H7 (cell line): Measurements from ENCODE around the gene ANKRD22. TPM values are rescaled to one million over a fixed set of nuclear protein-coding genes. Genes with fewer than 3 reads are reported as not detected.

Experiments
- DNase-seq: peaks from one replicate; pipeline ENCODE4 v3.0.0; 2012
- H3K27me3 ChIP-seq: 2 replicates; pipeline ENCODE4 v1.6.0; 2011; ENCODE audit warnings: mild to moderate bottlenecking, low read length; ENCODE audit not compliant: control insufficient read depth, insufficient read depth
- H3K36me3 ChIP-seq: replicated peaks from 2 replicates; pipeline ENCODE4 v1.5.1; 2011; ENCODE audit warnings: low read length; ENCODE audit not compliant: control insufficient read depth, insufficient read depth
- H3K4me3 ChIP-seq: 2 replicates; pipeline ENCODE4 v1.5.1; 2011; ENCODE audit warnings: low read depth, mild to moderate bottlenecking, control low read depth, low read length, moderate library complexity; ENCODE audit not compliant: insufficient read depth
- total RNA-seq: library from RNA; depleted of rRNA; stranded (reverse); fragments of >200 nt; shearing (Covaris generic); gene quantifications from 2 replicates; pipeline ENCODE4 v1.2.3, GENCODE V29; 2014; rRNA removed

Gene ANKRD22
- total RNA-seq, 1 experiment from 2014 or later, result not detected

DNA sequence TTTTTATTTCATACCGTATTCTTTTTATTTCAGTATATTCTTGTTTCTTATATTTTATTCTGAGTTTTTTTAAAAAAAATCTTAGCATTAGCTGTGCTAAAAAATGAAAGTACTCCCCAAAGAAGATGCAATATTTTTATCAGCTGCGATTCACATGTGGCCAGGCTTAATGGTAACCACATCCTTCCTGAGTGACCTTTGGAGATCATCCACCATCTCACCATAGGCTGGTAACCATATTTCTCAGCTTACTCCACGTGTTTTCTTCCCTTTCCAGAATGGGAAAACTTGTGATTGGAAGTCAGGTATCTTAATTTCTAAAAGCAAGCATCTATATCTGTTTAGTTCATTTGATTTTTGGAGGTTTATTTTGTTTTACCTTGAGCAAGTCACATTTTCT, 67.9 kb downstream of the ANKRD22 start:
- DNase-seq, result no peak
- Histone ChIP-seq H3K27me3 (no peaks in the 10 kb centered on the region), H3K4me3 (no peak overlapping the region), H3K36me3 (no peaks in the 10 kb centered on the region)

DNA sequence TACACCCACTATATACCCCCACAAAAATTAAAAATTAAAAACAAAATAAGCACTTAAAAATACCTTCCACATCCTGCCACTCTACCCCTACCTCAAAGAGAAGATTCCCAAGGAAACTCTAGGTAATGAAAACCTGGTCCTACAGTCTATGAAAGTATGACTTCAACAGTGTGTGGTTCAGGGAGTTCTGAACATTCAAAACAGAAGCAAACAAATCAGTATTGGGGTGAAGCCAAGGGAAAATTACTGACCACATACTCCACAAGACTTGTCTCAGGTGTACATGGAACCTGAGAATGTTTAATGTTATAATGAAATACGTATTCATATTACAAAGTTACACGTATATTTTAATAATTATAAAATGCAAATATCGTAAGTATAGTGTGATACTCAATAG, 69.4 kb downstream of the ANKRD22 start:
- Histone ChIP-seq H3K36me3 (no peaks in the 10 kb centered on the region), H3K4me3 (no peak overlapping the region), H3K27me3 (no peaks in the 10 kb centered on the region; the same call in 1 of the 2 replicates)
- DNase-seq, result no peak

- no peak for DNase-seq
- Histone ChIP-seq H3K27me3 (no peaks in the 10 kb centered on the region; the same call in 1 of the 2 replicates), H3K36me3 (no peaks in the 10 kb centered on the region)
Observed at GRCh38 chr10:88781206-88781605, 70.4 kb downstream of the ANKRD22 start.

More at GRCh38 chr10:88781206-88781605, 70.4 kb downstream of the ANKRD22 start:
- no peak overlapping the region for H3K4me3 ChIP-seq

Other genes with a start within 250 kb of the ANKRD22 start
- gene LIPF, start 187.4 kb downstream of the ANKRD22 start, total RNA-seq, result not detected in 2 replicates
- gene LIPK, start 145.6 kb downstream of the ANKRD22 start, total RNA-seq, result not detected in 2 replicates
- gene LIPN, start 91.8 kb downstream of the ANKRD22 start, total RNA-seq, result not detected in 2 replicates
- not detected in 2 replicates for gene LIPM, start 49.1 kb downstream of the ANKRD22 start, total RNA-seq
- gene STAMBPL1, start 28.4 kb upstream of the ANKRD22 start, total RNA-seq, result 1.3 and 2.3 TPM in 2 replicates
- gene ACTA2, start 100.9 kb upstream of the ANKRD22 start, total RNA-seq, result not detected in 2 replicates
- gene FAS, start 139.0 kb upstream of the ANKRD22 start, total RNA-seq, result 0.14 TPM in 1 of 2 replicates, not detected in the other